Sigmoid colon (tissue), 4 donors: ENCODE data around the gene CCM2L.

Experiments used
- CTCF ChIP-seq, 4 experiments: fragments of 450-650 bp in 3 of 4; fragments of 200-600 bp in 1 of 4; IDR thresholded peaks; one replicate each; pipeline ENCODE4 v1.5.1; 2016 to 2019; ENCODE audit warnings: antibody characterized with exemption in 4 of 4, mild to moderate bottlenecking in 3 of 4, moderate library complexity in 2 of 4
- EP300 ChIP-seq, 4 donors: sonication (generic); formaldehyde crosslinking; IDR thresholded peaks; one replicate each; pipeline ENCODE4 v1.6.1; 2017; ENCODE audit warnings: antibody characterized with exemption in 4 of 4
- POLR2A ChIP-seq, 2 donors: fragments of 450-650 bp; IDR thresholded peaks; one replicate each; pipeline ENCODE4 v1.6.1; 2016; ENCODE audit warnings: antibody characterized with exemption in 2 of 2, mild to moderate bottlenecking in 2 of 2, moderate library complexity in 2 of 2
- POLR2AphosphoS5 ChIP-seq, 4 donors: sonication (generic); formaldehyde crosslinking; IDR thresholded peaks; one replicate each; pipeline ENCODE4 v1.6.1; 2017; ENCODE audit warnings: antibody characterized with exemption in 4 of 4

- TF ChIP-seq CTCF (IDR thresholded peaks at IDR 0.05) = no peak
- no peak for TF ChIP-seq POLR2A (IDR thresholded peaks at IDR 0.05)
- TF ChIP-seq EP300 (IDR thresholded peaks at IDR 0.05) = no peak
- TF ChIP-seq POLR2AphosphoS5 (IDR thresholded peaks at IDR 0.05) = no peak
These were observed 10.9 kb downstream of the CCM2L start for GRCh38 chr20:32021091-32021490.
